Breast epithelium (tissue), 3 donors: ENCODE measurements around the gene LSM10.

Source experiments
- CTCF ChIP-seq, 3 donors: fragments of 450-650 bp; IDR thresholded peaks; one replicate each; pipeline ENCODE4 v1.5.1; 2016 to 2017; ENCODE audit warnings: antibody characterized with exemption in 3 of 3, mild to moderate bottlenecking in 3 of 3, moderate library complexity in 3 of 3
- POLR2AphosphoS5 ChIP-seq, 3 donors: sonication (generic); formaldehyde crosslinking; IDR thresholded peaks; one replicate each; pipeline ENCODE4 v1.6.1; 2017; ENCODE audit warnings: antibody characterized with exemption in 3 of 3

- TF ChIP-seq CTCF (IDR thresholded peaks at IDR 0.05) (no peak), POLR2AphosphoS5 (IDR thresholded peaks at IDR 0.05) (no peak)
Observed at GRCh38 chr1:36391271-36391670, 6.4 kb downstream of the LSM10 start.
